ENCODE results near the gene ZNF524. TPM values are rescaled to one million over a fixed set of nuclear protein-coding genes. Genes with fewer than 3 reads are reported as not detected.
A peak's percentile ranks its signal among the peaks of the same experiment; 100 is the strongest.

The ZNF524 gene
- total and polyA plus RNA-seq, 5 donors from 2014 or later = 13.7 to 53.7 (median 42.7) TPM

GRCh38 chr19:55605207-55605636 lies 5.1 kb downstream of the ZNF524 start:
- H3K4me3 Mint-ChIP-seq = peak overlapping the region; percentile 85 to 91 (median 88)
- DNase-seq (peak; percentile 97 to 98 (median 97)), ATAC-seq (ENCODE audit: low read depth in 2 of 2) (peak; percentile 77 to 78)
- no peaks in the 10 kb centered on the region for H3K27me3 ChIP-seq (ENCODE audit: control insufficient read depth, insufficient read depth, low read length)
- peak overlapping the region; percentile 71 for H3K4me3 ChIP-seq (ENCODE audit: low read depth, low read length)
- H3K27ac Mint-ChIP-seq = peak overlapping the region; percentile 52 to 94 (median 86)
- peaks cover 32% of the 10 kb centered on the region for H3K4me1 ChIP-seq (ENCODE audit: control insufficient read depth, insufficient read depth, low read length, poor library complexity, severe bottlenecking)
- peaks cover 15 to 68% (median 42%) of the 10 kb centered on the region in 4 donors for H3K4me1 Mint-ChIP-seq
- no peaks in the 10 kb centered on the region for H3K9me3 ChIP-seq (ENCODE audit: control insufficient read depth in 2 of 2, low read length in 2 of 2)
- no peaks in the 10 kb centered on the region for H3K27me3 Mint-ChIP-seq
- peak overlapping the region; percentile 93 for H3K27ac ChIP-seq (ENCODE audit: insufficient read depth, low read length, poor library complexity, severe bottlenecking)
- no peaks in the 10 kb centered on the region for H3K9me3 Mint-ChIP-seq
- H3K36me3 Mint-ChIP-seq = peaks cover 22% of the 10 kb centered on the region
- H3K36me3 ChIP-seq (ENCODE audit: control insufficient read depth, insufficient read depth, low read length) = peaks cover 13% of the 10 kb centered on the region

GRCh38 chr19:55605637-55606470 lies 5.8 kb downstream of the ZNF524 start, which contains the start of gene ZNF865:
Gene ZNF865 (plus strand): TSS chr19:55605647. CDS start chr19:55613619, 7,972 bp downstream.
- Histone ChIP-seq H3K4me3 (ENCODE audit: low read depth, low read length) (peak within 1 kb of the TSS; percentile 84), H3K27me3 (ENCODE audit: control insufficient read depth, insufficient read depth, low read length) (no peaks in the 10 kb centered on the region), H3K36me3 (ENCODE audit: control insufficient read depth, insufficient read depth, low read length) (peaks cover 15% of the 10 kb centered on the region), H3K4me1 (ENCODE audit: control insufficient read depth, insufficient read depth, low read length, poor library complexity, severe bottlenecking) (peaks cover 27% of the 10 kb centered on the region), H3K9me3 (ENCODE audit: control insufficient read depth in 2 of 2, low read length in 2 of 2) (no peaks in the 10 kb centered on the region), H3K27ac (ENCODE audit: insufficient read depth, low read length, poor library complexity, severe bottlenecking) (peak within 1 kb of the TSS; percentile 93)
- Mint-ChIP-seq H3K27ac (peak within 1 kb of the TSS; percentile 96 to 99 (median 98)), H3K9me3 (no peaks in the 10 kb centered on the region), H3K4me3 (peak within 1 kb of the TSS; percentile 90 to 97 (median 94)), H3K4me1 (peaks cover 15 to 72% (median 44%) of the 10 kb centered on the region in 4 donors), H3K36me3 (peaks cover 26% of the 10 kb centered on the region), H3K27me3 (no peaks in the 10 kb centered on the region)
- ATAC-seq (ENCODE audit: low read depth in 2 of 2) = peak; percentile 35 to 37
- peak; percentile 61 to 82 (median 67) for DNase-seq

- H3K36me3 ChIP-seq (ENCODE audit: control insufficient read depth, insufficient read depth, low read length) = peaks cover 15% of the 10 kb centered on the region
- DNase-seq (no peak), ATAC-seq (ENCODE audit: low read depth in 2 of 2) (no peak)
- no peaks in the 10 kb centered on the region for H3K27me3 ChIP-seq (ENCODE audit: control insufficient read depth, insufficient read depth, low read length)
- Mint-ChIP-seq H3K27me3 (no peaks in the 10 kb centered on the region), H3K4me1 (peaks cover 15 to 72% (median 42%) of the 10 kb centered on the region in 4 donors), H3K36me3 (peaks cover 27% of the 10 kb centered on the region), H3K27ac (peak overlapping the region; percentile 96 to 99 (median 98)), H3K4me3 (peak overlapping the region; percentile 90 to 97 (median 94)), H3K9me3 (no peaks in the 10 kb centered on the region)
- H3K9me3 ChIP-seq (ENCODE audit: control insufficient read depth in 2 of 2, low read length in 2 of 2) = no peaks in the 10 kb centered on the region
- peak overlapping the region; percentile 84 for H3K4me3 ChIP-seq (ENCODE audit: low read depth, low read length)
- peaks cover 22% of the 10 kb centered on the region for H3K4me1 ChIP-seq (ENCODE audit: control insufficient read depth, insufficient read depth, low read length, poor library complexity, severe bottlenecking)
- peak overlapping the region; percentile 93 for H3K27ac ChIP-seq (ENCODE audit: insufficient read depth, low read length, poor library complexity, severe bottlenecking)
Measured at GRCh38 chr19:55606471-55606787, 6.3 kb downstream of the ZNF524 start.

- ATAC-seq (ENCODE audit: low read depth in 2 of 2) = no peak
- no peaks in the 10 kb centered on the region for H3K27me3 Mint-ChIP-seq
- H3K4me3 Mint-ChIP-seq = peak overlapping the region; percentile 90 to 97 (median 94)
- H3K27ac Mint-ChIP-seq = peak overlapping the region; percentile 96 to 99 (median 98)
- no peak overlapping the region for H3K4me3 ChIP-seq (ENCODE audit: low read depth, low read length)
- no peaks in the 10 kb centered on the region for H3K9me3 ChIP-seq (ENCODE audit: control insufficient read depth in 2 of 2, low read length in 2 of 2)
- H3K9me3 Mint-ChIP-seq = no peaks in the 10 kb centered on the region
- H3K36me3 ChIP-seq (ENCODE audit: control insufficient read depth, insufficient read depth, low read length) = peaks cover 15% of the 10 kb centered on the region
- H3K36me3 Mint-ChIP-seq = peaks cover 27% of the 10 kb centered on the region
- DNase-seq = no peak
- peaks cover 22% of the 10 kb centered on the region for H3K4me1 ChIP-seq (ENCODE audit: control insufficient read depth, insufficient read depth, low read length, poor library complexity, severe bottlenecking)
- H3K4me1 Mint-ChIP-seq = peaks cover 15 to 71% (median 40%) of the 10 kb centered on the region in 4 donors
- peak overlapping the region; percentile 93 for H3K27ac ChIP-seq (ENCODE audit: insufficient read depth, low read length, poor library complexity, severe bottlenecking)
- H3K27me3 ChIP-seq (ENCODE audit: control insufficient read depth, insufficient read depth, low read length) = no peaks in the 10 kb centered on the region
Measured at GRCh38 chr19:55606817-55607216, 6.7 kb downstream of the ZNF524 start.

- ATAC-seq (ENCODE audit: low read depth in 2 of 2) (no peak), DNase-seq (no peak)
- H3K36me3 ChIP-seq (ENCODE audit: control insufficient read depth, insufficient read depth, low read length) = peaks cover 15% of the 10 kb centered on the region
- Mint-ChIP-seq H3K27ac (no peak overlapping the region), H3K9me3 (peaks cover 0 to 2% (median 0%) of the 10 kb centered on the region in 7 donors), H3K4me1 (peaks cover 15 to 77% (median 48%) of the 10 kb centered on the region in 4 donors), H3K27me3 (no peaks in the 10 kb centered on the region), H3K36me3 (peaks cover 33% of the 10 kb centered on the region), H3K4me3 (peak overlapping the region in 2 of 4 donors; percentile 12 to 17)
- H3K9me3 ChIP-seq (ENCODE audit: control insufficient read depth in 2 of 2, low read length in 2 of 2) = no peaks in the 10 kb centered on the region
- no peak overlapping the region for H3K27ac ChIP-seq (ENCODE audit: insufficient read depth, low read length, poor library complexity, severe bottlenecking)
- H3K27me3 ChIP-seq (ENCODE audit: control insufficient read depth, insufficient read depth, low read length) = no peaks in the 10 kb centered on the region
- H3K4me3 ChIP-seq (ENCODE audit: low read depth, low read length) = no peak overlapping the region
- peaks cover 20% of the 10 kb centered on the region for H3K4me1 ChIP-seq (ENCODE audit: control insufficient read depth, insufficient read depth, low read length, poor library complexity, severe bottlenecking)
Measured at GRCh38 chr19:55609326-55609725, 9.2 kb downstream of the ZNF524 start.

GRCh38 chr19:55611300-55611982 lies 11.4 kb downstream of the ZNF524 start:
- ATAC-seq (ENCODE audit: low read depth in 2 of 2) (no peak), DNase-seq (no peak)
- peak overlapping the region in 1 of 3 donors; percentile 56 for H3K27ac Mint-ChIP-seq
- Histone ChIP-seq H3K27ac (ENCODE audit: insufficient read depth, low read length, poor library complexity, severe bottlenecking) (no peak overlapping the region), H3K27me3 (ENCODE audit: control insufficient read depth, insufficient read depth, low read length) (no peaks in the 10 kb centered on the region), H3K4me1 (ENCODE audit: control insufficient read depth, insufficient read depth, low read length, poor library complexity, severe bottlenecking) (peaks cover 5% of the 10 kb centered on the region), H3K36me3 (ENCODE audit: control insufficient read depth, insufficient read depth, low read length) (peaks cover 15% of the 10 kb centered on the region), H3K4me3 (ENCODE audit: low read depth, low read length) (no peak overlapping the region), H3K9me3 (ENCODE audit: control insufficient read depth in 2 of 2, low read length in 2 of 2) (no peaks in the 10 kb centered on the region)
- H3K4me3 Mint-ChIP-seq = peak overlapping the region in 1 of 4 donors; percentile 41
- peaks cover 33% of the 10 kb centered on the region for H3K36me3 Mint-ChIP-seq
- H3K4me1 Mint-ChIP-seq = peaks cover 12 to 61% (median 35%) of the 10 kb centered on the region in 4 donors
- H3K27me3 Mint-ChIP-seq = no peaks in the 10 kb centered on the region
- peaks cover 0 to 2% (median 0%) of the 10 kb centered on the region in 7 donors for H3K9me3 Mint-ChIP-seq

GRCh38 chr19:55611983-55612645 lies 12.0 kb downstream of the ZNF524 start:
- Histone ChIP-seq H3K9me3 (ENCODE audit: control insufficient read depth in 2 of 2, low read length in 2 of 2) (no peaks in the 10 kb centered on the region), H3K27me3 (ENCODE audit: control insufficient read depth, insufficient read depth, low read length) (no peaks in the 10 kb centered on the region), H3K36me3 (ENCODE audit: control insufficient read depth, insufficient read depth, low read length) (peaks cover 15% of the 10 kb centered on the region), H3K4me1 (ENCODE audit: control insufficient read depth, insufficient read depth, low read length, poor library complexity, severe bottlenecking) (no peaks in the 10 kb centered on the region), H3K4me3 (ENCODE audit: low read depth, low read length) (no peak overlapping the region), H3K27ac (ENCODE audit: insufficient read depth, low read length, poor library complexity, severe bottlenecking) (no peak overlapping the region)
- DNase-seq = no peak
- Mint-ChIP-seq H3K27ac (peak overlapping the region in 2 of 3 donors; percentile 21 to 79), H3K36me3 (peaks cover 28% of the 10 kb centered on the region), H3K9me3 (peaks cover 0 to 2% (median 0%) of the 10 kb centered on the region in 7 donors), H3K4me1 (peaks cover 6 to 56% (median 28%) of the 10 kb centered on the region in 4 donors), H3K4me3 (no peak overlapping the region), H3K27me3 (no peaks in the 10 kb centered on the region)
- ATAC-seq (ENCODE audit: low read depth in 2 of 2) = no peak

Measured in CD4-positive, CD25-positive, alpha-beta regulatory T cell (primary cell).